ENCODE measurements around the gene ZNF628. TPM values are rescaled to one million over a fixed set of nuclear protein-coding genes. Genes with fewer than 3 reads are reported as not detected.

Gene ZNF628
- total and polyA plus RNA-seq, 2 of the 4 experiments (the other 2 are of a cell fraction), result 0.18 to 1.9 TPM

DNA sequence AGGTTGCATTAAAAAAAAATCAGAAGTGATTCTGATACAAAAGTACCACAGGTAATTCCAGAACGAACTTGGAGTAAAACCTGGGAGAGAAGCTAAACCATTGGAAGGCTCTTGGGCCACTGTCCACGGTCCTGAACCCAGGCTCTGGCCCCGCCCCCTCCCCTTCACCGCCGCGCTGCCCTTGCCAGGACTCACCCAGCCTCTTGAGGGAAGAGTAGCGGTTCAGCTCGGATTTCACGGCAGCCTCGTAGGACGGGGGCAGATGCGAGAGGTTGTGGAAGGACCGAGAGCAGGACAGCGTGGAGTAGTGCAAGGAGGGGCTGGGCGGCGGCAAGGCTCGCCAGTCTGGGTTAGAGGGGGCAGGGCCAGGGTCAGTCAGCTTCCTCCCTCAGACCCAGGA, 39.0 kb upstream of the ZNF628 start:
- no peaks in the 10 kb centered on the region for H3K4me1 ChIP-seq (ENCODE audit: control insufficient read depth, insufficient read depth, low read length)
- no peak overlapping the region for H3K56ac ChIP-seq (ENCODE audit: extremely low read depth, insufficient read depth, low read length)
- no peak overlapping the region for H2AK5ac ChIP-seq (ENCODE audit: low read depth, low read length)
- no peaks in the 10 kb centered on the region for H3K79me1 ChIP-seq (ENCODE audit: low read depth in 1 of 2, low read length in 2 of 2)
- H2AFZ ChIP-seq (replicated peaks; ENCODE audit: low read length, poor library complexity), result peak overlapping the region; percentile 67
- no peak overlapping the region for H3K18ac ChIP-seq (ENCODE audit: low read depth, low read length)
- no peak overlapping the region for H2BK20ac ChIP-seq (ENCODE audit: low read depth, low read length)
- POLR2A ChIA-PET (ENCODE audit: unreplicated experiment), result interaction anchor here (1.1 kb wide), 1 partner anchor 30 kb away, joined by 6 read pairs; the partner anchor contains the start of gene UBE2S
- peaks cover 11% of the 10 kb centered on the region for H3K9me1 ChIP-seq (ENCODE audit: insufficient read depth, low read length)
- H3K36me3 ChIP-seq (ENCODE audit: control insufficient read depth, insufficient read depth, low read length), result no peaks in the 10 kb centered on the region
- H3K14ac ChIP-seq (replicated peaks; ENCODE audit: low read depth, low read length), result no peak overlapping the region
- CTCF ChIA-PET, result interaction anchor here (0.9 to 1.1 kb wide), 2 partner anchors 19 to 296 kb away, joined by 5 to 8 read pairs; no protein-coding TSS in a partner anchor
- no peak overlapping the region for H3K27ac ChIP-seq (ENCODE audit: insufficient read depth, low read length)
- H2BK120ac ChIP-seq (ENCODE audit: low read depth, low read length), result no peak overlapping the region
- H3K27me3 ChIP-seq (ENCODE audit: control insufficient read depth, insufficient read depth, low read length), result peaks cover 44% of the 10 kb centered on the region
- H3K9ac ChIP-seq (ENCODE audit: low read depth, low read length), result no peak overlapping the region
- H3K4ac ChIP-seq (ENCODE audit: low read depth, low read length), result no peak overlapping the region
- TF ChIP-seq MXI1 (IDR thresholded peaks at IDR 0.05; ENCODE audit: borderline replicate concordance, low read depth, low read length) (0 out of 2 replicates have a peak, but pooled peaks have one; percentile 35), CHD1 (IDR thresholded peaks at IDR 0.05; ENCODE audit: low read depth, low read length) (no peak), MAZ (IDR thresholded peaks at IDR 0.05; ENCODE audit: borderline replicate concordance, low read depth, low read length) (peak; percentile 50; the same call in 1 of the 2 replicates)
- H4K5ac ChIP-seq (ENCODE audit: low read depth, low read length), result no peak overlapping the region
- H3K4me3 ChIP-seq (ENCODE audit: insufficient read depth, low read depth, low read length), result no peak overlapping the region
- H3K23ac ChIP-seq (ENCODE audit: low read depth, low read length), result no peak overlapping the region
- peak; percentile 56 for DNase-seq
- in situ Hi-C loops (cut with MboI; ENCODE audit: low sequenced_read_pairs) (no loop called here), intact Hi-C loops (cut with micrococcal nuclease) (loop anchor here (5.0 kb wide), 1 partner anchor 220 kb away; no protein-coding TSS in a partner anchor), dilution Hi-C loops (cut with HindIII; ENCODE audit: low sequenced_read_pairs, unreplicated experiment) (no loop called here)
- peaks cover 2% of the 10 kb centered on the region; the same call in 1 of the 2 replicates for H3K9me3 ChIP-seq (ENCODE audit: control insufficient read depth, insufficient read depth, low read length)
- H4K20me1 ChIP-seq (ENCODE audit: insufficient read depth, low read length), result no peaks in the 10 kb centered on the region; the same call in 1 of the 2 replicates
- H3K4me2 ChIP-seq (ENCODE audit: low read depth, low read length), result no peak overlapping the region
- H2BK5ac ChIP-seq (ENCODE audit: low read depth, low read length, poor library complexity, severe bottlenecking), result no peak overlapping the region
- H4K91ac ChIP-seq (ENCODE audit: insufficient read depth, low read depth, low read length), result no peak overlapping the region
- no peak overlapping the region for H4K8ac ChIP-seq (ENCODE audit: low read depth in 2 of 2, low read length in 2 of 2)
- ATAC-seq (ENCODE audit: low read depth), result peak; percentile 99
- WGBS, 2 experiments (ENCODE audit: extremely low coverage in 2 of 2, insufficient read length in 1 of 2), result no CpG with 5 or more reads among the region's 17 CpGs
- H2AK9ac ChIP-seq (replicated peaks; ENCODE audit: low read depth, low read length, poor library complexity), result peak overlapping the region; percentile 52
- no TSS peak for BruUV-seq (replicated peaks)
- H2BK15ac ChIP-seq (ENCODE audit: low read depth, low read length), result no peak overlapping the region
